GM12891 (cell line): Measurements from ENCODE around the gene PLPPR3.

Source experiments
- PAX5 ChIP-seq: IDR thresholded peaks from 2 replicates; pipeline ENCODE4 v1.6.1; 2011; ENCODE audit warnings: low read length, moderate library complexity, mild to moderate bottlenecking; ENCODE audit not compliant: insufficient read depth, severe bottlenecking
- POLR2A ChIP-seq: IDR thresholded peaks from 2 replicates; pipeline ENCODE4 v1.6.1; 2011; ENCODE audit warnings: low read depth, low read length, control low read depth
- POLR2AphosphoS5 ChIP-seq: IDR thresholded peaks from 2 replicates; pipeline ENCODE4 v1.6.1; 2011; ENCODE audit warnings: low read depth, low read length, control low read depth
- POU2F2 ChIP-seq: IDR thresholded peaks from 2 replicates; pipeline ENCODE4 v1.6.1; 2011; ENCODE audit warnings: low read depth, mild to moderate bottlenecking, control low read depth, low read length, moderate library complexity
- SPI1 ChIP-seq: IDR thresholded peaks from 2 replicates; pipeline ENCODE4 v1.6.1; 2011; ENCODE audit warnings: low read depth, low read length, control low read depth
- TAF1 ChIP-seq: IDR thresholded peaks from 2 replicates; pipeline ENCODE4 v1.6.1; 2011; ENCODE audit warnings: low read depth, low read length, control low read depth

DNA sequence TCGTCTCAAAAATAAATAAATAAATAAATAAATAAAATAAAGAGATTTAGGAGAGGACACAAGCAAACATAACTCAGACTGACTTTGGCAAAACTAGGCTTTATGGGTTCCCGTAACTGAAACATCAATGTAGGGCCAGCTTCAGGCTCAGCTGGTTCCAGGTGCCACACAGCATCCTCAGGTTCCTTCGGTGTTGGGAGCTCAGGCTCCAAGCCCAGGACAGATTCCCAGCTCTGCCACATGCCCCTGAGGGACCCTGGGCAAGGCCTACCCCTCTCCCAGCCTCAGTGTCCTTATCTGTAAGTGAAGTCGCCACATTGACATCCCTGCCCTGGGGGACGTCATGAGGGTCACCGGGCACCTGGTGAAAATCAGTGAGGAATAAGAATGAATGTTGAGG is 52.1 kb downstream of the PLPPR3 start:
- TF ChIP-seq POLR2A (no peak), POLR2AphosphoS5 (no peak), TAF1 (no peak), POU2F2 (no peak), SPI1 (no peak), PAX5 (no peak)
